NB4 (cell line): ENCODE results near the gene UBXN10.

Experiments
- POLR2A ChIP-seq: IDR thresholded peaks from 2 replicates; pipeline ENCODE4 v1.6.1; 2011; ENCODE audit warnings: mild to moderate bottlenecking; ENCODE audit not compliant: insufficient read length; ENCODE audit errors: extremely low read depth
- TF ChIP-seq, protein P1 (sequence below): IDR thresholded peaks from one replicate; pipeline ENCODE4 v1.5.1; 2012; ENCODE audit warnings: low read depth, low read length
- TF ChIP-seq, protein P2 (sequence below): IDR thresholded peaks from 2 replicates; pipeline ENCODE4 v1.6.1; 2011; ENCODE audit warnings: low read depth, low read length

DNA sequence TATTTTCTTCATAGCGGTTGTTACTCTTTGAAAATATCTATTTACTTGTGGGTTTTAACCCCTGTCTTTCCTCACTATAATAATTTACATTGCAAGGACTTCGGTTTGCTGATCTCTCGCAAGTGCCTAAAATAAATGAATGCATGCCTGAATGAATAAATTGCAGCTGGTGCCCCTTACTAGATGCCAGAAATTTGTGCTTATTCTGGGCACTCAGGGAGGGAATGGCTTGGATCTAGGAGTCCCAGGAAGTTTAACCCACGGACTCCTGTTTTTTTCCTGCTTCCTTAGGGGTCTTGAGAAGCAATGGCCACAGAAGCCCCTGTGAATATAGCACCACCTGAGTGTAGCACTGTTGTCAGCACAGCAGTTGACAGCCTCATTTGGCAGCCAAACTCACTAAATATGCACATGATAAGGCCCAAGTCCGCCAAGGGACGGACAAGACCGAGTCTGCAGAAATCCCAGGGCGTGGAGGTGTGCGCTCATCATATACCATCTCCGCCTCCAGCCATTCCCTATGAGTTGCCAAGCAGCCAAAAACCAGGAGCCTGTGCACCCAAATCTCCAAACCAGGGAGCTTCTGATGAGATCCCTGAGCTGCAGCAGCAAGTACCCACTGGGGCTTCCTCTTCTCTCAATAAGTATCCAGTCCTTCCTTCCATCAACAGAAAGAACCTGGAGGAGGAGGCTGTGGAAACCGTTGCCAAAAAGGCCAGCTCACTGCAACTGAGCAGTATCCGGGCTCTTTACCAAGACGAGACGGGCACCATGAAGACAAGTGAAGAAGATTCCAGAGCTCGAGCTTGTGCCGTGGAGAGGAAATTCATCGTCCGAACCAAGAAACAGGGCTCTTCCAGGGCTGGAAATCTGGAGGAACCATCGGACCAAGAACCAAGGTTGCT is 4.6 kb downstream of the UBXN10 start:
- TF ChIP-seq, protein P1, sequence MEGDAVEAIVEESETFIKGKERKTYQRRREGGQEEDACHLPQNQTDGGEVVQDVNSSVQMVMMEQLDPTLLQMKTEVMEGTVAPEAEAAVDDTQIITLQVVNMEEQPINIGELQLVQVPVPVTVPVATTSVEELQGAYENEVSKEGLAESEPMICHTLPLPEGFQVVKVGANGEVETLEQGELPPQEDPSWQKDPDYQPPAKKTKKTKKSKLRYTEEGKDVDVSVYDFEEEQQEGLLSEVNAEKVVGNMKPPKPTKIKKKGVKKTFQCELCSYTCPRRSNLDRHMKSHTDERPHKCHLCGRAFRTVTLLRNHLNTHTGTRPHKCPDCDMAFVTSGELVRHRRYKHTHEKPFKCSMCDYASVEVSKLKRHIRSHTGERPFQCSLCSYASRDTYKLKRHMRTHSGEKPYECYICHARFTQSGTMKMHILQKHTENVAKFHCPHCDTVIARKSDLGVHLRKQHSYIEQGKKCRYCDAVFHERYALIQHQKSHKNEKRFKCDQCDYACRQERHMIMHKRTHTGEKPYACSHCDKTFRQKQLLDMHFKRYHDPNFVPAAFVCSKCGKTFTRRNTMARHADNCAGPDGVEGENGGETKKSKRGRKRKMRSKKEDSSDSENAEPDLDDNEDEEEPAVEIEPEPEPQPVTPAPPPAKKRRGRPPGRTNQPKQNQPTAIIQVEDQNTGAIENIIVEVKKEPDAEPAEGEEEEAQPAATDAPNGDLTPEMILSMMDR, result no peak
- TF ChIP-seq POLR2A, result no peak
- TF ChIP-seq, protein P2, sequence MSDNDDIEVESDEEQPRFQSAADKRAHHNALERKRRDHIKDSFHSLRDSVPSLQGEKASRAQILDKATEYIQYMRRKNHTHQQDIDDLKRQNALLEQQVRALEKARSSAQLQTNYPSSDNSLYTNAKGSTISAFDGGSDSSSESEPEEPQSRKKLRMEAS, result no peak
